Nephron progenitor cell (in vitro differentiated cells): Measurements from ENCODE around the gene ZFHX2.

ENCODE experiments used
- DNase-seq: peaks from one replicate; pipeline ENCODE4 v3.0.0; 2021
- H3K27ac Mint-ChIP-seq: 2 replicates; pipeline ENCODE4 v1.8.0; 2021; ENCODE audit warnings: mild to moderate bottlenecking, moderate library complexity, mixed read lengths
- H3K27me3 Mint-ChIP-seq: 2 replicates; pipeline ENCODE4 v1.8.0; 2021; ENCODE audit warnings: mild to moderate bottlenecking, low read depth, mixed read lengths; ENCODE audit not compliant: poor library complexity
- H3K36me3 Mint-ChIP-seq: 2 replicates; pipeline ENCODE4 v1.8.0; 2021; ENCODE audit warnings: low read depth, mixed read lengths
- H3K4me1 Mint-ChIP-seq: 2 replicates; pipeline ENCODE4 v1.8.0; 2021; ENCODE audit warnings: mixed read lengths
- H3K4me3 Mint-ChIP-seq: 2 replicates; pipeline ENCODE4 v1.8.0; 2021; ENCODE audit warnings: mild to moderate bottlenecking, moderate library complexity, mixed read lengths
- H3K9me3 Mint-ChIP-seq: 2 replicates; pipeline ENCODE4 v1.8.0; 2021; ENCODE audit warnings: mild to moderate bottlenecking, moderate library complexity, mixed read lengths
- TF ChIP-seq, protein P1 (sequence below): fragments of 200-600 bp; sonication (generic); IDR thresholded peaks from 2 replicates; pipeline ENCODE4 v1.5.0; 2021; ENCODE audit warnings: antibody characterized with exemption

The ZFHX2 gene

GRCh38 chr14:23558346-23559009 lies 6.9 kb upstream of the ZFHX2 start:
- no peak for DNase-seq
- no peak overlapping the region for H3K4me3 Mint-ChIP-seq
- peaks cover 21% of the 10 kb centered on the region for H3K36me3 Mint-ChIP-seq
- no peaks in the 10 kb centered on the region for H3K9me3 Mint-ChIP-seq
- peaks cover 8% of the 10 kb centered on the region for H3K27me3 Mint-ChIP-seq
- H3K4me1 Mint-ChIP-seq: peaks cover 29% of the 10 kb centered on the region
- no peak overlapping the region for H3K27ac Mint-ChIP-seq
- TF ChIP-seq, protein P1, sequence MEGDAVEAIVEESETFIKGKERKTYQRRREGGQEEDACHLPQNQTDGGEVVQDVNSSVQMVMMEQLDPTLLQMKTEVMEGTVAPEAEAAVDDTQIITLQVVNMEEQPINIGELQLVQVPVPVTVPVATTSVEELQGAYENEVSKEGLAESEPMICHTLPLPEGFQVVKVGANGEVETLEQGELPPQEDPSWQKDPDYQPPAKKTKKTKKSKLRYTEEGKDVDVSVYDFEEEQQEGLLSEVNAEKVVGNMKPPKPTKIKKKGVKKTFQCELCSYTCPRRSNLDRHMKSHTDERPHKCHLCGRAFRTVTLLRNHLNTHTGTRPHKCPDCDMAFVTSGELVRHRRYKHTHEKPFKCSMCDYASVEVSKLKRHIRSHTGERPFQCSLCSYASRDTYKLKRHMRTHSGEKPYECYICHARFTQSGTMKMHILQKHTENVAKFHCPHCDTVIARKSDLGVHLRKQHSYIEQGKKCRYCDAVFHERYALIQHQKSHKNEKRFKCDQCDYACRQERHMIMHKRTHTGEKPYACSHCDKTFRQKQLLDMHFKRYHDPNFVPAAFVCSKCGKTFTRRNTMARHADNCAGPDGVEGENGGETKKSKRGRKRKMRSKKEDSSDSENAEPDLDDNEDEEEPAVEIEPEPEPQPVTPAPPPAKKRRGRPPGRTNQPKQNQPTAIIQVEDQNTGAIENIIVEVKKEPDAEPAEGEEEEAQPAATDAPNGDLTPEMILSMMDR: no peak

GRCh38 chr14:23557946-23558345 lies 6.4 kb upstream of the ZFHX2 start:
- DNase-seq: no peak
- H3K9me3 Mint-ChIP-seq: no peaks in the 10 kb centered on the region
- peaks cover 8% of the 10 kb centered on the region for H3K27me3 Mint-ChIP-seq
- peaks cover 18% of the 10 kb centered on the region for H3K36me3 Mint-ChIP-seq
- peak overlapping the region; percentile 74 for H3K4me3 Mint-ChIP-seq
- TF ChIP-seq, protein P1: no peak
- no peak overlapping the region for H3K27ac Mint-ChIP-seq
- H3K4me1 Mint-ChIP-seq: peaks cover 29% of the 10 kb centered on the region

DNA sequence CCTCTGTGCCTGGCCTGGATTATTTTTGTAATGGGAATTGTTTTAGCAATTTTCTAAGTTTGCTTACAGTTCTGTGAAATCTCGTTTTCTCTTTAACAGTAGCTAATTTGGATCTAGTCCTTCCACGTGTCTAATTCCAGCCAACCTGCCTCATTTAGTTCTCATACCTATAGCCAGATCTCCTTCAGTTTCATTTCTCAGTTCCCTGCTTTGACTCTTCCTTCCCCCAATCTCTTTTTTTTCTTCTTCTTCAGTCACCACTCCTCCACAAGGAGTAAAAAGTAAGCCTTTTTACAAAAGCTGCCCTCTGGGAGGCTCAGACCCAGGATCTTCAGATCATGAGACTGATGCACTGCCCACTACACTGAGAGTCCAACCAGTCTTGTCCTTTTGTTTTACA lies 6.0 kb upstream of the ZFHX2 start:
- H3K27me3 Mint-ChIP-seq: peaks cover 8% of the 10 kb centered on the region
- H3K9me3 Mint-ChIP-seq: no peaks in the 10 kb centered on the region
- H3K4me3 Mint-ChIP-seq: peak overlapping the region; percentile 74
- H3K27ac Mint-ChIP-seq: no peak overlapping the region
- no peak for DNase-seq
- TF ChIP-seq, protein P1: no peak
- peaks cover 16% of the 10 kb centered on the region for H3K36me3 Mint-ChIP-seq
- H3K4me1 Mint-ChIP-seq: peaks cover 29% of the 10 kb centered on the region

GRCh38 chr14:23556700-23557440 lies 5.3 kb upstream of the ZFHX2 start:
- TF ChIP-seq, protein P1: no peak
- no peak for DNase-seq
- Mint-ChIP-seq H3K27ac (no peak overlapping the region), H3K4me1 (peaks cover 32% of the 10 kb centered on the region), H3K4me3 (peak overlapping the region; percentile 93), H3K27me3 (peaks cover 8% of the 10 kb centered on the region), H3K9me3 (no peaks in the 10 kb centered on the region), H3K36me3 (peaks cover 15% of the 10 kb centered on the region)

- H3K36me3 Mint-ChIP-seq: peaks cover 10% of the 10 kb centered on the region
- TF ChIP-seq, protein P1: no peak
- no peaks in the 10 kb centered on the region for H3K9me3 Mint-ChIP-seq
- peak; percentile 94 for DNase-seq
- peak within 1 kb of the TSS; percentile 93 for H3K4me3 Mint-ChIP-seq
- peaks cover 34% of the 10 kb centered on the region for H3K4me1 Mint-ChIP-seq
- H3K27ac Mint-ChIP-seq: peak within 1 kb of the TSS; percentile 88
- H3K27me3 Mint-ChIP-seq: peaks cover 8% of the 10 kb centered on the region
Measured at GRCh38 chr14:23555882-23556699, 4.5 kb upstream of the ZFHX2 start, which contains the start of gene THTPA. TSS of gene THTPA (plus strand) at chr14:23556271. CDS start at chr14:23556758, 487 bp downstream.
